DND-41 (cell line): ENCODE results near the gene EPS8L2.

ENCODE experiments used
- CTCF ChIP-seq: IDR thresholded peaks from 2 replicates; pipeline ENCODE4 v1.5.1; 2012; ENCODE audit warnings: borderline replicate concordance, low read length, moderate library complexity, mild to moderate bottlenecking; ENCODE audit not compliant: poor library complexity, severe bottlenecking; ENCODE audit errors: extremely low read depth
- EZH2 ChIP-seq: IDR thresholded peaks from 3 replicates; pipeline ENCODE4 v1.6.1; 2012; ENCODE audit warnings: borderline replicate concordance, low read depth, mild to moderate bottlenecking, moderate library complexity, low read length, inconsistent platforms; ENCODE audit not compliant: severe bottlenecking

GRCh38 chr11:773830-774229, 67.8 kb downstream of the EPS8L2 start:
- TF ChIP-seq CTCF: no peak
- no peak for TF ChIP-seq EZH2
